HepG2 (cell line): ENCODE data around the gene STXBP4. TPM values are rescaled to one million over a fixed set of nuclear protein-coding genes. Genes with fewer than 3 reads are reported as not detected.

Source experiments
- ATAC-seq: fragments of 200-7000 bp; cut with Tn5 transposase; 3 replicates; pipeline ENCODE4 v1.9.1; 2020; ENCODE audit warnings: mild to moderate bottlenecking, moderate library complexity
- BruUV-seq: library from RNA; stranded (reverse); fragments of 400-500 nt; replicated peaks from 2 replicates; lab custom pipeline; 2021; lab: Mats Ljungman, UMichigan
- CTCF ChIA-PET: fragments of 300-600 bp; formaldehyde crosslinking; extraction: SDS; loops from one replicate; lab custom pipeline; 2021; ENCODE audit warnings: low total read pairs, inconsistent platforms, low intra/inter-chr PET ratio; lab: Yijun Ruan, JAX
- POLR2A ChIA-PET: fragments of 350-600 bp; sonication (Branson Sonifier 250); formaldehyde crosslinking; loops from one replicate; lab custom pipeline; 2020; ENCODE audit warnings: antibody characterized with exemption, inconsistent platforms; lab: Yijun Ruan, JAX
- DNase-seq: peaks from one replicate; pipeline ENCODE4 v3.0.0-alpha.2; 2015; ENCODE audit warnings: low spot score
- FAIRE-seq: peaks from 3 replicates; lab custom pipeline; 2011; peaks lifted over from hg19 to GRCh38; lab: Jason Lieb, UNC
- H2AFZ ChIP-seq: one replicate; pipeline ENCODE4 v1.6.1; 2011; ENCODE audit warnings: low read length, inconsistent platforms
- H3K27ac ChIP-seq: fragments of 300-600 bp; 3 replicates; pipeline ENCODE4 v1.8.0; 2011; ENCODE audit warnings: mixed run types, mild to moderate bottlenecking, mixed read lengths, low read length, inconsistent platforms; ENCODE audit not compliant: insufficient read depth; ENCODE audit errors: extremely low read length
- H3K27me3 ChIP-seq, 2 experiments: fragments of 200-600 bp in 1 of 2; 2 replicates in 1 of 2; 3 replicates in 1 of 2; pipeline versions ENCODE4 v1.6.0 to v1.8.0; 2011; ENCODE audit warnings: low read length in 2 of 2, mild to moderate bottlenecking in 2 of 2, moderate library complexity in 2 of 2, inconsistent platforms in 1 of 2; ENCODE audit not compliant: insufficient read depth in 2 of 2, control insufficient read depth in 1 of 2
- H3K36me3 ChIP-seq, 2 experiments: fragments of 200-600 bp in 1 of 2; replicated peaks in 1 of 2; 2 replicates in 1 of 2; 3 replicates in 1 of 2; pipeline versions ENCODE4 v1.5.1 to v1.8.0; 2011; ENCODE audit warnings: low read length in 2 of 2, inconsistent platforms in 1 of 2; ENCODE audit not compliant: insufficient read depth in 2 of 2, control insufficient read depth in 1 of 2
- H3K4me1 ChIP-seq: 2 replicates; pipeline ENCODE4 v1.5.1; 2012; ENCODE audit warnings: low read length, inconsistent platforms; ENCODE audit not compliant: insufficient read depth
- H3K4me2 ChIP-seq: 2 replicates; pipeline ENCODE4 v1.6.0; 2011; ENCODE audit warnings: low read depth, low read length, inconsistent platforms
- H3K4me3 ChIP-seq, 3 experiments: fragments of 200-600 bp in 1 of 3; sonication (generic), shearing (Covaris generic) in 1 of 3; replicated peaks in 1 of 3; 2 replicates each; pipeline ENCODE4 v1.5.1; 2011 to 2016; ENCODE audit warnings: low read length in 3 of 3, inconsistent platforms in 2 of 3, low read depth in 2 of 3, mild to moderate bottlenecking in 2 of 3, control low read depth in 1 of 3, mixed read lengths in 1 of 3; ENCODE audit not compliant: insufficient read depth in 1 of 3
- H3K79me2 ChIP-seq: one replicate; pipeline ENCODE4 v1.6.1; 2011; ENCODE audit warnings: low read length, inconsistent platforms; ENCODE audit not compliant: insufficient read depth
- H3K9ac ChIP-seq: 2 replicates; pipeline ENCODE4 v1.6.0; 2011; ENCODE audit warnings: mild to moderate bottlenecking, low read depth, low read length, inconsistent platforms; ENCODE audit not compliant: insufficient read depth
- H3K9me3 ChIP-seq: 2 replicates; pipeline ENCODE4 v1.5.1; 2012; ENCODE audit warnings: mild to moderate bottlenecking, low read length
- H4K20me1 ChIP-seq: 2 replicates; pipeline ENCODE4 v1.6.0; 2011; ENCODE audit warnings: inconsistent platforms, mild to moderate bottlenecking, low read length, moderate library complexity; ENCODE audit not compliant: insufficient read depth
- AGO2 ChIP-seq: fragments of 200-400 bp; formaldehyde crosslinking; optimal IDR thresholded peaks from 2 replicates; pipeline ENCODE3; 2017; ENCODE audit warnings: mild to moderate bottlenecking, low read depth, low read length, moderate library complexity
- E2F5 ChIP-seq: sonication (generic); formaldehyde crosslinking; conservative IDR thresholded peaks from 2 replicates; pipeline ENCODE4 v1.4.0; 2020; ENCODE audit warnings: missing genetic modification reagents
- HNRNPK ChIP-seq: fragments of 200-400 bp; formaldehyde crosslinking; IDR thresholded peaks from 2 replicates; pipeline ENCODE4 v1.6.1; 2018; ENCODE audit warnings: low read length, low read depth, moderate library complexity, mild to moderate bottlenecking; ENCODE audit not compliant: poor library complexity, severe bottlenecking
- MAFF ChIP-seq: IDR thresholded peaks from 2 replicates; pipeline ENCODE4 v1.6.1; 2011; ENCODE audit warnings: low read depth, low read length, improper control_type of control experiment
- MAFK ChIP-seq, 2 experiments: IDR thresholded peaks in 1 of 2; conservative IDR thresholded peaks in 1 of 2; 2 replicates each; pipeline ENCODE4 v1.6.1; 2011; ENCODE audit warnings: improper control_type of control experiment in 2 of 2, low read length in 2 of 2
- MIER3 ChIP-seq: IDR thresholded peaks from 2 replicates; pipeline ENCODE4 v1.6.1; 2016; ENCODE audit warnings: missing compliant biosample characterization, borderline replicate concordance
- SKIL ChIP-seq: sonication (generic); formaldehyde crosslinking; IDR thresholded peaks from 2 replicates; pipeline ENCODE4 v1.8.0; 2022; ENCODE audit warnings: missing genetic modification reagents, mild to moderate bottlenecking, moderate library complexity, borderline replicate concordance
- ZNF318 ChIP-seq: sonication (generic); formaldehyde crosslinking; IDR thresholded peaks from 2 replicates; pipeline ENCODE4 v1.4.0; 2020; ENCODE audit warnings: mild to moderate bottlenecking, missing genetic modification reagents
- WGBS: methylation state at CpG from one replicate; pipeline ENCODE4 v1.1.6; 2017; ENCODE audit warnings: low lambda C conversion rate; 5-methylcytosine and 5-hydroxymethylcytosine counted together
- in situ Hi-C: cut with HindIII; loops from 2 replicates; pipeline ENCODE4 v1.10.0; 2017; ENCODE audit warnings: low pct_unique_long_range_greater_than_20kb; ENCODE audit not compliant: extremely low pct_ligation_motif_present
- intact Hi-C: fragments of 100-400 bp; cut with micrococcal nuclease; formaldehyde crosslinking; loops from one replicate; pipeline ENCODE4 v1.10.0; 2022; ENCODE audit not compliant: unreplicated experiment
- polyA plus RNA-seq, 8 experiments: library from polyadenylated mRNA; depleted of rRNA in 3 of 8; stranded (reverse) in 7 of 8; unstranded in 1 of 8; fragments of >200 nt; fragmentation: Illumina TruSeq in 4 of 8; extraction: Trizol in 4 of 8; gene quantifications; 2 replicates each; pipeline versions ENCODE4 v1.2.1 to v1.2.3, GENCODE V29; 2011 to 2016; ENCODE audit warnings: low read depth in 4 of 8, missing spikeins in 1 of 8, mixed read lengths in 1 of 8; ENCODE audit not compliant: insufficient read depth in 1 of 8
- total RNA-seq, 5 experiments: library from RNA; depleted of rRNA; stranded (reverse); fragments of >200 nt; fragmentation: Illumina TruSeq; extraction: Trizol; gene quantifications; 2 replicates each; pipeline ENCODE4 v1.2.3, GENCODE V29; 2016; ENCODE audit warnings: low read depth in 1 of 5

Gene STXBP4
- total and polyA plus RNA-seq, 2 of the 13 experiments (the other 11 are each of a cell fraction or from before 2014, with no cell fraction given), result 8.5 to 36.1 TPM

GRCh38 chr17:55201308-55201932 lies 232.9 kb downstream of the STXBP4 start:
- in situ Hi-C loops, result no loop called here
- 44% methylated on average over 5 of the region's 5 CpGs for WGBS
- no peaks in the 10 kb centered on the region for H3K79me2 ChIP-seq
- H3K36me3 ChIP-seq, result no peaks in the 10 kb centered on the region
- peaks cover 15% of the 10 kb centered on the region for H3K4me1 ChIP-seq
- CTCF ChIA-PET, result no interaction called here
- no peaks in the 10 kb centered on the region for H3K27me3 ChIP-seq
- ATAC-seq, result no peak
- no peak for FAIRE-seq
- no TSS peak for BruUV-seq
- no peak overlapping the region for H2AFZ ChIP-seq
- POLR2A ChIA-PET, result no interaction called here
- intact Hi-C loops, result no loop called here
- no peak overlapping the region for H3K4me3 ChIP-seq
- H3K4me2 ChIP-seq, result no peak overlapping the region
- TF ChIP-seq MAFF (peak; percentile 99), MAFK (conservative IDR thresholded peaks at IDR 0.05 in 1 of 2, IDR thresholded peaks at IDR 0.05 in 1 of 2; ENCODE audit: low read length in 2 of 2) (peak; percentile 99), AGO2 (no peak), SKIL (CRISPR knock-in tag) (no peak), HNRNPK (peak; percentile 90), ZNF318 (CRISPR knock-in tag) (no peak), MIER3 (CRISPR knock-in tag) (no peak), E2F5 (no peak)
- DNase-seq, result no peak
- no peak overlapping the region for H3K9ac ChIP-seq
- H4K20me1 ChIP-seq, result no peaks in the 10 kb centered on the region
- H3K27ac ChIP-seq, result no peak overlapping the region
- H3K9me3 ChIP-seq, result no peaks in the 10 kb centered on the region
